OCI-LY3 (cell line): ENCODE results near the gene NAV1.

Source experiments
- CTCF ChIP-seq: fragments of 200-600, 300-600 bp; sonication (generic); IDR thresholded peaks from 2 replicates; pipeline ENCODE4 v1.5.1; 2014; ENCODE audit warnings: antibody characterized with exemption, low read length, low read depth
- EZH2phosphoT487 ChIP-seq: fragments of 200-600 bp; shearing (Covaris generic); IDR thresholded peaks from 2 replicates; pipeline ENCODE4 v1.6.1; 2018; ENCODE audit warnings: antibody characterized with exemption, mixed run types, low read depth

DNA sequence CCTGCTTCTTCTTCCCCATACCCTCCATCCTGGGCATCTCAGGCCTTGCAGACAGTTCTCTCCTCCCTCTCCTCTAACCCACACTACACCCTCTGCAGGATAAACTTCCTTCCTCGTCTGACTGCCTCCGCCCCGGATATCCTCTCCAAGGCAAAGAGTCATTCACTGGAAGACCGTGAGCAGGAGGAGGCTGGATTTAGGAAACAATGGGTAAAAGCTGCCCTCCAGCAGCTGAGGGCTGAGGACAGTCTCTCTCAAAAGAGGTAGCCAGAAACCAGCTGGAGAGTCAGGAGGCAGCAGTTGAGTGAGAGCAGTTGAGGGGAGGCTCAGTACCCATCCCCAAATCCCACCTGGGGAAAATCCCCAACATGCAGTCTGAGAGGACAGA lies 33.4 kb upstream of the NAV1 start:
- no peak for TF ChIP-seq CTCF
- TF ChIP-seq EZH2phosphoT487, result no peak
